HEK293 (cell line): ENCODE data around the gene ATP2A2.
A peak's percentile ranks its signal among the peaks of the same experiment; 100 is the strongest.

Experiments used
- CTCF ChIA-PET: fragments of 350-600 bp; formaldehyde crosslinking; extraction: SDS; loops from one replicate; lab custom pipeline; 2021; ENCODE audit warnings: antibody characterized with exemption; lab: Yijun Ruan, JAX
- POLR2A ChIA-PET: fragments of 300-600 bp; formaldehyde crosslinking; extraction: SDS; loops from one replicate; lab custom pipeline; 2020; ENCODE audit warnings: antibody characterized with exemption, inconsistent platforms; lab: Yijun Ruan, JAX
- H3K27ac ChIP-seq: fragments of 200-500 bp; sonication (Bioruptor generic); 2 replicates; pipeline ENCODE4 v1.5.1; 2014; ENCODE audit warnings: low read depth, low read length, control low read depth, inconsistent platforms; ENCODE audit errors: extremely low read depth
- H3K36me3 ChIP-seq, 2 experiments: fragments of 200-500 bp in 1 of 2; sonication (Bioruptor generic) in 1 of 2; 1 replicate in 1 of 2; 2 replicates in 1 of 2; pipeline ENCODE4 v1.5.1; 2014 to 2017; ENCODE audit warnings: inconsistent platforms in 2 of 2, low read length in 2 of 2; ENCODE audit not compliant: control insufficient read depth in 2 of 2, insufficient read depth in 1 of 2
- H3K4me1 ChIP-seq: fragments of 200-500 bp; sonication (Bioruptor generic); 2 replicates; pipeline ENCODE4 v1.5.1; 2014; ENCODE audit warnings: mild to moderate bottlenecking, low read length, inconsistent platforms; ENCODE audit not compliant: control insufficient read depth, insufficient read depth
- H3K4me3 ChIP-seq: 2 replicates; pipeline ENCODE4 v1.5.1; 2011; ENCODE audit warnings: low read depth, mild to moderate bottlenecking, control low read depth, low read length, moderate library complexity
- H3K9me3 ChIP-seq: fragments of 200-500 bp; sonication (Bioruptor generic); 2 replicates; pipeline ENCODE4 v1.5.1; 2014; ENCODE audit warnings: low read depth, low read length, inconsistent platforms; ENCODE audit not compliant: control insufficient read depth, insufficient read depth
- GLIS2 ChIP-seq: fragments of 450-650 bp; formaldehyde crosslinking; IDR thresholded peaks from 2 replicates; pipeline ENCODE4 v1.5.1; 2016; ENCODE audit warnings: missing biosample characterization, missing genetic modification characterization
- HOXA7 ChIP-seq: sonication (generic); formaldehyde crosslinking; IDR thresholded peaks from 2 replicates; pipeline ENCODE4 v1.8.1; 2022; ENCODE audit warnings: missing genetic modification reagents, borderline replicate concordance
- MYNN ChIP-seq: fragments of 450-650 bp; formaldehyde crosslinking; IDR thresholded peaks from 2 replicates; pipeline ENCODE4 v1.5.1; 2016; ENCODE audit warnings: missing biosample characterization, missing genetic modification characterization, borderline replicate concordance
- SCRT2 ChIP-seq: fragments of 450-650 bp; formaldehyde crosslinking; IDR thresholded peaks from 2 replicates; pipeline ENCODE4 v1.5.1; 2016; ENCODE audit warnings: missing biosample characterization, missing genetic modification characterization
- ZBTB20 ChIP-seq: fragments of 450-650 bp; formaldehyde crosslinking; IDR thresholded peaks from 2 replicates; pipeline ENCODE4 v1.5.1; 2016; ENCODE audit warnings: missing biosample characterization, missing genetic modification characterization
- ZIC2 ChIP-seq: fragments of 450-650 bp; formaldehyde crosslinking; IDR thresholded peaks from 2 replicates; pipeline ENCODE4 v1.5.1; 2016; ENCODE audit warnings: missing biosample characterization, missing genetic modification characterization
- ZNF10 ChIP-seq: fragments of 450-650 bp; formaldehyde crosslinking; IDR thresholded peaks from 2 replicates; pipeline ENCODE4 v1.5.1; 2017; ENCODE audit warnings: missing biosample characterization, missing genetic modification characterization
- ZNF214 ChIP-seq: fragments of 450-650 bp; formaldehyde crosslinking; IDR thresholded peaks from 2 replicates; pipeline ENCODE4 v1.5.1; 2017; ENCODE audit warnings: missing biosample characterization, mild to moderate bottlenecking, missing genetic modification characterization, borderline replicate concordance
- ZNF324 ChIP-seq: fragments of 450-650 bp; formaldehyde crosslinking; IDR thresholded peaks from 2 replicates; pipeline ENCODE4 v1.5.1; 2016; ENCODE audit warnings: missing biosample characterization, missing genetic modification characterization
- ZNF335 ChIP-seq: fragments of 450-650 bp; formaldehyde crosslinking; conservative IDR thresholded peaks from 2 replicates; pipeline ENCODE4 v1.5.1; 2016; ENCODE audit warnings: missing biosample characterization, missing genetic modification characterization
- ZNF423 ChIP-seq: fragments of 450-650 bp; formaldehyde crosslinking; IDR thresholded peaks from 2 replicates; pipeline ENCODE4 v1.5.1; 2016; ENCODE audit warnings: missing biosample characterization, missing genetic modification characterization
- ZNF529 ChIP-seq: fragments of 450-650 bp; formaldehyde crosslinking; IDR thresholded peaks from 2 replicates; pipeline ENCODE4 v1.5.1; 2017; ENCODE audit warnings: missing genetic modification characterization, missing biosample characterization; ENCODE audit not compliant: insufficient replicate concordance
- ZNF585B ChIP-seq: fragments of 450-650 bp; formaldehyde crosslinking; IDR thresholded peaks from 2 replicates; pipeline ENCODE4 v1.5.1; 2016; ENCODE audit warnings: missing biosample characterization, missing genetic modification characterization
- ZNF677 ChIP-seq: fragments of 450-650 bp; IDR thresholded peaks from 2 replicates; pipeline ENCODE4 v1.5.0; 2018; ENCODE audit warnings: missing biosample characterization, mild to moderate bottlenecking, missing genetic modification characterization, moderate library complexity
- ZNF776 ChIP-seq: fragments of 450-650 bp; formaldehyde crosslinking; IDR thresholded peaks from 2 replicates; pipeline ENCODE4 v1.5.0; 2017; ENCODE audit warnings: missing biosample characterization, missing genetic modification characterization, borderline replicate concordance
- TF ChIP-seq, protein P1 (sequence below): fragments of 450-650 bp; formaldehyde crosslinking; IDR thresholded peaks from 2 replicates; pipeline ENCODE4 v1.5.1; 2016; ENCODE audit warnings: missing biosample characterization, missing genetic modification characterization
- TF ChIP-seq, protein P2 (sequence below): fragments of 450-650 bp; formaldehyde crosslinking; conservative IDR thresholded peaks from 2 replicates; pipeline ENCODE4 v1.5.1; 2016; ENCODE audit warnings: low read depth, missing biosample characterization, missing genetic modification characterization
- TF ChIP-seq, protein P3 (sequence below): fragments of 450-650 bp; formaldehyde crosslinking; IDR thresholded peaks from 2 replicates; pipeline ENCODE4 v1.5.1; 2016; ENCODE audit warnings: missing biosample characterization, missing genetic modification characterization
- TF ChIP-seq, protein P4 (sequence below): fragments of 450-650 bp; formaldehyde crosslinking; IDR thresholded peaks from 2 replicates; pipeline ENCODE4 v1.5.1; 2016; ENCODE audit warnings: missing biosample characterization, missing genetic modification characterization

The ATP2A2 gene

DNA sequence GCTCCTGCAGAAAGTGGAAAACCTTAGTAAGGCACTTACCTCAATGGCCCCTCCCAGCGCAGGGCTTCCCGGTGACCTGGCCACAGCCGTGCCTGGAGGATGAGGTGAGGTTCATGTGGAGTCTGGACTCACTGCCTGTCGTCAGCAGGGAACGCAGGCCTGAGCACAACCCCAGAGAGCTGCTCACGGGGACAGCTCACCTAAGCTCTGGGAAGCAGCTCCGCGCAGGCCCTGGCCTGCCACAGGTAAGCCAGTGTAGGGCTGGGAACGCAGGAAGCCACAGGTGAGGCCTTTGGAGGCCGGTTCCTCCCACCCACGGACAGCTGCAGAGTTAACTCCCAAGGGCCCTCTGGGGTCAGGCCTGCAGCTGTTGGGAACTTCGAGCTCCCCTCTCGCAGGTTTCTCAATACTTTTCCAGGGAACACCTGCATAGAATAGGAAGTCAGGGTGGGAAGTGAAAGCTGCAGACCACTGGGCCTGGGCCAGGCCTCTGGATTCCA lies 89.7 kb downstream of the ATP2A2 start:
- no peak overlapping the region for H3K27ac ChIP-seq
- H3K9me3 ChIP-seq: no peaks in the 10 kb centered on the region
- TF ChIP-seq SCRT2: peak; percentile 62
- no peak for TF ChIP-seq ZNF423 (tag by site-specific recombination)
- H3K4me3 ChIP-seq: no peak overlapping the region
- POLR2A ChIA-PET: no interaction called here
- H3K36me3 ChIP-seq: peaks cover 33 to 61% of the 10 kb centered on the region in 2 experiments
- H3K4me1 ChIP-seq: no peaks in the 10 kb centered on the region
- CTCF ChIA-PET: interaction anchor here (0.6 kb wide), 1 partner anchor 27 kb away, joined by 5 read pairs; no protein-coding TSS in a partner anchor

DNA sequence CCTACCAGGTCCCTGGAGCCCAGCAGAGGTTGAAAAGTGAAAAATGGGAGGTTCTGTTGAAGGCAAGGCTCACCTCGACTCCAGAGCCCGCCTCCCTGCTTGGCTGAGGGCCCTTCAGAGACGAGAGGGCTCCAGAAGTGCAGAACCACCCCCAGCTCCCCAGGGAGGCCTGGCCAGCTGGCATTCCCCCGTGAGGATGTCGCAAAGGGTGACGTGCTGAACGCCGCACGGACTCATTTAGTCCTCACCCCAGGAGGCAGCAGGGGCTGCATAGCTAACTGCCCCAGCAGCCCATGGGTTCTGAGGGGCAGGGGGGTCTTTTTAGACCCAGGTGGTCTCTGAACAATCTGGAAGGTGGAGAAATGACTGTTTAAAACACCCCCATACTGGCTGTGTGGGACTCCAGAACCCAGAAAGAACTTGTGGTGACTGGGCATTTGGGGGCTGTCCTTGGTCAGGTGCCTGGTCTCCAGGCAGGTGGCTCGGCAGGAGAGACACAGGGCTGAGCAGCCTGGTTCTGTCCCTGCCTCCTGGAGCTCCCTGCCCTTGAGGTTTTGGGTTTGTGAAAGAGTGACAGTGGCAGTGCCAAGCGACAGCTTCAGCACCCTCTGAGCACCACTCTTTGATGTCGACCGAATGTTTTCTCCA lies 90.5 kb downstream of the ATP2A2 start:
- CTCF ChIA-PET: interaction anchor here (0.5 to 1.2 kb wide), 2 partner anchors 18 to 23 kb away, joined by 3 to 5 read pairs; no protein-coding TSS in a partner anchor

More for the DNA sequence above, 90.5 kb downstream of the ATP2A2 start:
- TF ChIP-seq ZNF335 (tag by site-specific recombination) (no peak), ZNF214 (tag by site-specific recombination) (no peak), ZNF529 (no peak), ZNF10 (tag by site-specific recombination) (no peak), ZBTB20 (no peak), ZNF423 (tag by site-specific recombination) (no peak), ZNF776 (tag by site-specific recombination) (no peak), MYNN (no peak), HOXA7 (no peak), ZNF324 (tag by site-specific recombination) (no peak), ZIC2 (tag by site-specific recombination) (peak; percentile 56), GLIS2 (tag by site-specific recombination) (peak; percentile 26; the same call in 1 of the 2 replicates), ZNF677 (tag by site-specific recombination) (no peak), ZNF585B (tag by site-specific recombination) (no peak)
- TF ChIP-seq, protein P1, sequence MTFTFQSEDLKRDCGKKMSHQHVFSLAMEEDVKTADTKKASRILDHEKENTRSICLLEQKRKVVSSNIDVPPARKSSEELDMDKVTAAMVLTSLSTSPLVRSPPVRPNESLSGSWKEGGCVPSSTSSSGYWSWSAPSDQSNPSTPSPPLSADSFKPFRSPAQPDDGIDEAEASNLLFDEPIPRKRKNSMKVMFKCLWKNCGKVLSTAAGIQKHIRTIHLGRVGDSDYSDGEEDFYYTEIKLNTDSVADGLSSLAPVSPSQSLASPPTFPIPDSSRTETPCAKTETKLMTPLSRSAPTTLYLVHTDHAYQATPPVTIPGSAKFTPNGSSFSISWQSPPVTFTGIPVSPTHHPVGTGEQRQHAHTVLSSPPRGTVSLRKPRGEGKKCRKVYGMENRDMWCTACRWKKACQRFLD (tag by site-specific recombination): no peak
- TF ChIP-seq, protein P2, sequence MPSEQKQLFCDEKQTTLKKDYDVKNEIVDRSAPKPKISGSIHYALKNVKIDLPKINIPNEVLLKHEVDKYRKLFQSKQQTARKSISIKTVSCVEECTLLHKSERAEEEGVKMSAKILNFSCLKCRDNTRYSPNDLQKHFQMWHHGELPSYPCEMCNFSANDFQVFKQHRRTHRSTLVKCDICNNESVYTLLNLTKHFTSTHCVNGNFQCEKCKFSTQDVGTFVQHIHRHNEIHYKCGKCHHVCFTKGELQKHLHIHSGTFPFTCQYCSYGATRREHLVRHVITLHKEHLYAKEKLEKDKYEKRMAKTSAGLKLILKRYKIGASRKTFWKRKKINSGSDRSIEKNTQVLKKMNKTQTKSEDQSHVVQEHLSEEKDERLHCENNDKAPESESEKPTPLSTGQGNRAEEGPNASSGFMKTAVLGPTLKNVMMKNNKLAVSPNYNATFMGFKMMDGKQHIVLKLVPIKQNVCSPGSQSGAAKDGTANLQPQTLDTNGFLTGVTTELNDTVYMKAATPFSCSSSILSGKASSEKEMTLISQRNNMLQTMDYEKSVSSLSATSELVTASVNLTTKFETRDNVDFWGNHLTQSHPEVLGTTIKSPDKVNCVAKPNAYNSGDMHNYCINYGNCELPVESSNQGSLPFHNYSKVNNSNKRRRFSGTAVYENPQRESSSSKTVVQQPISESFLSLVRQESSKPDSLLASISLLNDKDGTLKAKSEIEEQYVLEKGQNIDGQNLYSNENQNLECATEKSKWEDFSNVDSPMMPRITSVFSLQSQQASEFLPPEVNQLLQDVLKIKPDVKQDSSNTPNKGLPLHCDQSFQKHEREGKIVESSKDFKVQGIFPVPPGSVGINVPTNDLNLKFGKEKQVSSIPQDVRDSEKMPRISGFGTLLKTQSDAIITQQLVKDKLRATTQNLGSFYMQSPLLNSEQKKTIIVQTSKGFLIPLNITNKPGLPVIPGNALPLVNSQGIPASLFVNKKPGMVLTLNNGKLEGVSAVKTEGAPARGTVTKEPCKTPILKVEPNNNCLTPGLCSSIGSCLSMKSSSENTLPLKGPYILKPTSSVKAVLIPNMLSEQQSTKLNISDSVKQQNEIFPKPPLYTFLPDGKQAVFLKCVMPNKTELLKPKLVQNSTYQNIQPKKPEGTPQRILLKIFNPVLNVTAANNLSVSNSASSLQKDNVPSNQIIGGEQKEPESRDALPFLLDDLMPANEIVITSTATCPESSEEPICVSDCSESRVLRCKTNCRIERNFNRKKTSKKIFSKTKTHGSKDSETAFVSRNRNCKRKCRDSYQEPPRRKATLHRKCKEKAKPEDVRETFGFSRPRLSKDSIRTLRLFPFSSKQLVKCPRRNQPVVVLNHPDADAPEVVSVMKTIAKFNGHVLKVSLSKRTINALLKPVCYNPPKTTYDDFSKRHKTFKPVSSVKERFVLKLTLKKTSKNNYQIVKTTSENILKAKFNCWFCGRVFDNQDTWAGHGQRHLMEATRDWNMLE (tag by site-specific recombination): no peak
- TF ChIP-seq, protein P3, sequence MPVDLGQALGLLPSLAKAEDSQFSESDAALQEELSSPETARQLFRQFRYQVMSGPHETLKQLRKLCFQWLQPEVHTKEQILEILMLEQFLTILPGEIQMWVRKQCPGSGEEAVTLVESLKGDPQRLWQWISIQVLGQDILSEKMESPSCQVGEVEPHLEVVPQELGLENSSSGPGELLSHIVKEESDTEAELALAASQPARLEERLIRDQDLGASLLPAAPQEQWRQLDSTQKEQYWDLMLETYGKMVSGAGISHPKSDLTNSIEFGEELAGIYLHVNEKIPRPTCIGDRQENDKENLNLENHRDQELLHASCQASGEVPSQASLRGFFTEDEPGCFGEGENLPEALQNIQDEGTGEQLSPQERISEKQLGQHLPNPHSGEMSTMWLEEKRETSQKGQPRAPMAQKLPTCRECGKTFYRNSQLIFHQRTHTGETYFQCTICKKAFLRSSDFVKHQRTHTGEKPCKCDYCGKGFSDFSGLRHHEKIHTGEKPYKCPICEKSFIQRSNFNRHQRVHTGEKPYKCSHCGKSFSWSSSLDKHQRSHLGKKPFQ (tag by site-specific recombination): no peak
- TF ChIP-seq, protein P4, sequence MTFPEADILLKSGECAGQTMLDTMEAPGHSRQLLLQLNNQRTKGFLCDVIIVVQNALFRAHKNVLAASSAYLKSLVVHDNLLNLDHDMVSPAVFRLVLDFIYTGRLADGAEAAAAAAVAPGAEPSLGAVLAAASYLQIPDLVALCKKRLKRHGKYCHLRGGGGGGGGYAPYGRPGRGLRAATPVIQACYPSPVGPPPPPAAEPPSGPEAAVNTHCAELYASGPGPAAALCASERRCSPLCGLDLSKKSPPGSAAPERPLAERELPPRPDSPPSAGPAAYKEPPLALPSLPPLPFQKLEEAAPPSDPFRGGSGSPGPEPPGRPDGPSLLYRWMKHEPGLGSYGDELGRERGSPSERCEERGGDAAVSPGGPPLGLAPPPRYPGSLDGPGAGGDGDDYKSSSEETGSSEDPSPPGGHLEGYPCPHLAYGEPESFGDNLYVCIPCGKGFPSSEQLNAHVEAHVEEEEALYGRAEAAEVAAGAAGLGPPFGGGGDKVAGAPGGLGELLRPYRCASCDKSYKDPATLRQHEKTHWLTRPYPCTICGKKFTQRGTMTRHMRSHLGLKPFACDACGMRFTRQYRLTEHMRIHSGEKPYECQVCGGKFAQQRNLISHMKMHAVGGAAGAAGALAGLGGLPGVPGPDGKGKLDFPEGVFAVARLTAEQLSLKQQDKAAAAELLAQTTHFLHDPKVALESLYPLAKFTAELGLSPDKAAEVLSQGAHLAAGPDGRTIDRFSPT: no peak
- Histone ChIP-seq H3K4me3 (no peak overlapping the region), H3K27ac (no peak overlapping the region), H3K36me3 (peaks cover 41 to 67% of the 10 kb centered on the region in 2 experiments), H3K9me3 (no peaks in the 10 kb centered on the region), H3K4me1 (no peaks in the 10 kb centered on the region)
- POLR2A ChIA-PET: no interaction called here
